ENCODE data around the gene PPM1G. TPM values are rescaled to one million over a fixed set of nuclear protein-coding genes. Genes with fewer than 3 reads are reported as not detected.

Gene PPM1G
- total RNA-seq, 1 donor from 2014 or later: 23.3 TPM

GRCh38 chr2:27336173-27336572 lies 73.2 kb downstream of the PPM1G start:
- ATAC-seq: no peak
- DNase-seq (ENCODE audit: low spot score): no peak

DNA sequence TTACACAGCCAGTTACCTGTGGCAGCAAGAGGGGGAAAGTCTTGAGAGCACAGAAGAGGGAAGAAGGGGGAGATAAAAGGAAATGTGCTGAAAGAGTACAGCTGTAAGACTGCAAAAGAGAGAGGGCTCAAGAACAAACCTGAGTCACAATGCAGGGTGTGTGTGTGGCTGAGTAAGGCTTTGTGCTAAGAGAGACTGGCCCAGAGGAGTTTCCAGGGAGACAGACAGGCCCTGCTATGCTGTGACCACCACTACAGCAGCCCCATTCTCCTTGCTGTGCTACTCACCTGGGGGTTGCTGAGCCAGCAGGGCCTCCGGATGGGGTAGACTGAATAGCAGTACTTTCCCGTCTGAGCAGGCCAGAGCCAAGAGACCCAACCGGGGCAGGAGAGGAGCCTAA lies 74.1 kb downstream of the PPM1G start:
- ATAC-seq (no peak), DNase-seq (ENCODE audit: low spot score) (no peak)

Other genes with a start within 250 kb of the PPM1G start
- 31.8 TPM for gene ATRAID, start 197.6 kb downstream of the PPM1G start, total RNA-seq
- 72.6 TPM for gene SLC5A6, start 197.3 kb downstream of the PPM1G start, total RNA-seq
- gene CAD, start 192.2 kb downstream of the PPM1G start, total RNA-seq: 14.9 TPM
- not detected for gene SLC30A3, start 146.5 kb downstream of the PPM1G start, total RNA-seq
- gene DNAJC5G, start 134.2 kb downstream of the PPM1G start, total RNA-seq: not detected
- gene TRIM54, start 127.2 kb downstream of the PPM1G start, total RNA-seq: not detected
- gene UCN, start 101.1 kb downstream of the PPM1G start, total RNA-seq: 2.2 TPM
- gene MPV17, start 86.5 kb downstream of the PPM1G start, total RNA-seq: 18.3 TPM
- gene GTF3C2, start 52.8 kb downstream of the PPM1G start, total RNA-seq: 19.2 TPM
- 17.4 TPM for gene EIF2B4, start 39.3 kb downstream of the PPM1G start, total RNA-seq
- 56.1 TPM for gene SNX17, start 39.0 kb downstream of the PPM1G start, total RNA-seq
- 10.5 TPM for gene ZNF513, start 28.9 kb downstream of the PPM1G start, total RNA-seq
- gene NRBP1, start 19.0 kb upstream of the PPM1G start, total RNA-seq: 37.2 TPM
- gene KRTCAP3, start 32.8 kb upstream of the PPM1G start, total RNA-seq: 7.1 TPM
- 7.4 TPM for gene IFT172, start 80.2 kb upstream of the PPM1G start, total RNA-seq
- 61.2 TPM for gene FNDC4, start 85.6 kb upstream of the PPM1G start, total RNA-seq
- gene GCKR, start 87.2 kb upstream of the PPM1G start, total RNA-seq: 142 TPM
- 6.7 TPM for gene ZNF512, start 173.5 kb upstream of the PPM1G start, total RNA-seq
- gene CCDC121, start 219.4 kb upstream of the PPM1G start, total RNA-seq: 1.2 TPM
- gene GPN1, start 219.5 kb upstream of the PPM1G start, total RNA-seq: 8.6 TPM

Data from left lobe of liver (tissue), 2 donors.